ENCODE data around the gene AP1S3. TPM values are rescaled to one million over a fixed set of nuclear protein-coding genes. Genes with fewer than 3 reads are reported as not detected.

Gene AP1S3
- total and polyA plus RNA-seq, 10 donors: 2.4 to 16.0 (median 10.5) TPM

- Histone ChIP-seq H3K27me3 (replicated peaks in 1 of 7) (no peaks in the 10 kb centered on the region), H3K4me1 (peaks cover 0 to 8% (median 2%) of the 10 kb centered on the region in 6 donors), H3K9me3 (no peaks in the 10 kb centered on the region), H3K4me3 (no peak overlapping the region), H3K27ac (no peak overlapping the region), H3K36me3 (no peaks in the 10 kb centered on the region)
- WGBS, 5 donors: 85 to 98% (median 95%) methylated on average over 2 of the region's 2 CpGs
- TF ChIP-seq, protein P1, sequence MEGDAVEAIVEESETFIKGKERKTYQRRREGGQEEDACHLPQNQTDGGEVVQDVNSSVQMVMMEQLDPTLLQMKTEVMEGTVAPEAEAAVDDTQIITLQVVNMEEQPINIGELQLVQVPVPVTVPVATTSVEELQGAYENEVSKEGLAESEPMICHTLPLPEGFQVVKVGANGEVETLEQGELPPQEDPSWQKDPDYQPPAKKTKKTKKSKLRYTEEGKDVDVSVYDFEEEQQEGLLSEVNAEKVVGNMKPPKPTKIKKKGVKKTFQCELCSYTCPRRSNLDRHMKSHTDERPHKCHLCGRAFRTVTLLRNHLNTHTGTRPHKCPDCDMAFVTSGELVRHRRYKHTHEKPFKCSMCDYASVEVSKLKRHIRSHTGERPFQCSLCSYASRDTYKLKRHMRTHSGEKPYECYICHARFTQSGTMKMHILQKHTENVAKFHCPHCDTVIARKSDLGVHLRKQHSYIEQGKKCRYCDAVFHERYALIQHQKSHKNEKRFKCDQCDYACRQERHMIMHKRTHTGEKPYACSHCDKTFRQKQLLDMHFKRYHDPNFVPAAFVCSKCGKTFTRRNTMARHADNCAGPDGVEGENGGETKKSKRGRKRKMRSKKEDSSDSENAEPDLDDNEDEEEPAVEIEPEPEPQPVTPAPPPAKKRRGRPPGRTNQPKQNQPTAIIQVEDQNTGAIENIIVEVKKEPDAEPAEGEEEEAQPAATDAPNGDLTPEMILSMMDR (IDR thresholded peaks at IDR 0.05 in 8 of 11, conservative IDR thresholded peaks at IDR 0.05 in 3 of 11): no peak
- TF ChIP-seq POLR2A (IDR thresholded peaks at IDR 0.05) (no peak), POLR2AphosphoS5 (IDR thresholded peaks at IDR 0.05) (no peak)
- no peak for DNase-seq
- intact Hi-C loops (cut with DNase I; ENCODE audit: low total_unique reads): no loop called here
Observed at GRCh38 chr2:223811757-223812156, 25.6 kb downstream of the AP1S3 start.

GRCh38 chr2:223805008-223805407, 32.4 kb downstream of the AP1S3 start:
- Histone ChIP-seq H3K36me3 (no peaks in the 10 kb centered on the region), H3K4me1 (peaks cover 0 to 8% (median 2%) of the 10 kb centered on the region in 6 donors)
- intact Hi-C loops (cut with DNase I; ENCODE audit: low total_unique reads): no loop called here

GRCh38 chr2:223801736-223802135, 35.6 kb downstream of the AP1S3 start:
- intact Hi-C loops (cut with DNase I; ENCODE audit: low total_unique reads): no loop called here
- WGBS, 5 donors: 57 to 64% (median 60%) methylated on average over 5 of the region's 5 CpGs

More at GRCh38 chr2:223805008-223805407, 32.4 kb downstream of the AP1S3 start:
- Histone ChIP-seq H3K4me3 (no peak overlapping the region), H3K27ac (peak overlapping the region in 2 of 8 donors; percentile 5 to 47), H3K9me3 (no peaks in the 10 kb centered on the region), H3K27me3 (replicated peaks in 1 of 7) (no peaks in the 10 kb centered on the region)
- DNase-seq: no peak
- TF ChIP-seq POLR2AphosphoS5 (IDR thresholded peaks at IDR 0.05) (no peak), POLR2A (IDR thresholded peaks at IDR 0.05) (no peak)
- TF ChIP-seq, protein P1 (IDR thresholded peaks at IDR 0.05 in 8 of 11, conservative IDR thresholded peaks at IDR 0.05 in 3 of 11): no peak
- WGBS, 5 donors: 82 to 95% (median 84%) methylated on average over 8 of the region's 8 CpGs

GRCh38 chr2:223800908-223801307, 36.5 kb downstream of the AP1S3 start:
- peaks cover 0 to 21% (median 14%) of the 10 kb centered on the region in 6 donors for H3K4me1 ChIP-seq

More at GRCh38 chr2:223801736-223802135, 35.6 kb downstream of the AP1S3 start:
- H3K27ac ChIP-seq: no peak overlapping the region
- H3K27me3 ChIP-seq (replicated peaks in 1 of 7): no peaks in the 10 kb centered on the region
- no peak for DNase-seq
- TF ChIP-seq, protein P1 (IDR thresholded peaks at IDR 0.05 in 8 of 11, conservative IDR thresholded peaks at IDR 0.05 in 3 of 11): no peak
- no peak for TF ChIP-seq POLR2A (IDR thresholded peaks at IDR 0.05)
- no peak for TF ChIP-seq POLR2AphosphoS5 (IDR thresholded peaks at IDR 0.05)
- no peaks in the 10 kb centered on the region for H3K9me3 ChIP-seq
- H3K4me3 ChIP-seq: no peak overlapping the region
- no peaks in the 10 kb centered on the region for H3K36me3 ChIP-seq
- H3K4me1 ChIP-seq: peaks cover 0 to 23% (median 15%) of the 10 kb centered on the region in 6 donors

More at GRCh38 chr2:223800908-223801307, 36.5 kb downstream of the AP1S3 start:
- no peak for DNase-seq
- 74 to 90% (median 86%) methylated on average over 4 of the region's 4 CpGs for WGBS, 5 donors
- H3K27ac ChIP-seq: no peak overlapping the region
- no peak overlapping the region for H3K4me3 ChIP-seq
- no peaks in the 10 kb centered on the region for H3K36me3 ChIP-seq
- H3K27me3 ChIP-seq (replicated peaks in 1 of 7): no peaks in the 10 kb centered on the region
- TF ChIP-seq POLR2AphosphoS5 (IDR thresholded peaks at IDR 0.05): no peak
- TF ChIP-seq, protein P1 (IDR thresholded peaks at IDR 0.05 in 8 of 11, conservative IDR thresholded peaks at IDR 0.05 in 3 of 11): no peak
- intact Hi-C loops (cut with DNase I; ENCODE audit: low total_unique reads): no loop called here
- H3K9me3 ChIP-seq: no peaks in the 10 kb centered on the region
